VCaP (cell line): Measurements from ENCODE around the gene CMTM6.

Source experiments
- H3K27ac ChIP-seq: fragments of 450-650 bp; 2 replicates; pipeline ENCODE4 v1.5.1; 2017
- TF ChIP-seq, protein P1 (sequence below): fragments of 450-650 bp; conservative IDR thresholded peaks from 2 replicates; pipeline ENCODE4 v1.5.1; 2017; ENCODE audit warnings: mild to moderate bottlenecking, moderate library complexity

Gene CMTM6

DNA sequence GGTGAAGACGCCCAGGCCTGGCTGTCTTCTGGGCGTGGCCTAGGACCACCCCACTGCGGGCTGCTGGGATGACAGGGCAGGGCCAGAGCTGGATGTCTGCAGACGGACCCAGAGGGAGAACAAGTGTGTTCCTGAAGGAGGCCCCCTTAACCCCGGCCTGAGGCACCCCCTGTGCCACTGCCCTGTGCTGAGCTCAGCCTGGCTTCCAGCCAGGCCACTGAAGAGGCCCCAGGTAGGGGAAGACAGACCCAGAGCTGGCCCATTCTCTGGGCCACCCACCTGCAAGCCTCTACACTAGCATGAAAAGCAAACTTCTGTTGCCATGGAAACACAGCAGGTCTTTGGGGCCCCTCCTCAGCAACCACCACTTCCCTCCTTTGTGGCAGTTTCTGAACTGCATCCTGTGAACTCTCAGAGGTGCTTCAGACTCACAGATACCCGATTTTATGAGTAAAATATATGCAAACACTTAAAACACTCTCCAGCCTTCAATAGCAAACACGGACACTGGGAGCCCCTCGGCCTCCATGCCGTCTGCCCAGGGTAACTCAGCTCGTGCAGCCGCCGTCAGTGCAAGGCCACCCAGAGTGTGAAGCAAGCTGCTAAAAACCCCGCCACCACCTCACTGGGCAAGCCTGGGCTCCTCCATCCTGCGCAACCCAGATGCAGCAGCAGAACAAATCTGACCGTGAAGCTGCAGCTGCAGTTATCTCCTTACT is 42.5 kb downstream of the CMTM6 start:
- TF ChIP-seq, protein P1, sequence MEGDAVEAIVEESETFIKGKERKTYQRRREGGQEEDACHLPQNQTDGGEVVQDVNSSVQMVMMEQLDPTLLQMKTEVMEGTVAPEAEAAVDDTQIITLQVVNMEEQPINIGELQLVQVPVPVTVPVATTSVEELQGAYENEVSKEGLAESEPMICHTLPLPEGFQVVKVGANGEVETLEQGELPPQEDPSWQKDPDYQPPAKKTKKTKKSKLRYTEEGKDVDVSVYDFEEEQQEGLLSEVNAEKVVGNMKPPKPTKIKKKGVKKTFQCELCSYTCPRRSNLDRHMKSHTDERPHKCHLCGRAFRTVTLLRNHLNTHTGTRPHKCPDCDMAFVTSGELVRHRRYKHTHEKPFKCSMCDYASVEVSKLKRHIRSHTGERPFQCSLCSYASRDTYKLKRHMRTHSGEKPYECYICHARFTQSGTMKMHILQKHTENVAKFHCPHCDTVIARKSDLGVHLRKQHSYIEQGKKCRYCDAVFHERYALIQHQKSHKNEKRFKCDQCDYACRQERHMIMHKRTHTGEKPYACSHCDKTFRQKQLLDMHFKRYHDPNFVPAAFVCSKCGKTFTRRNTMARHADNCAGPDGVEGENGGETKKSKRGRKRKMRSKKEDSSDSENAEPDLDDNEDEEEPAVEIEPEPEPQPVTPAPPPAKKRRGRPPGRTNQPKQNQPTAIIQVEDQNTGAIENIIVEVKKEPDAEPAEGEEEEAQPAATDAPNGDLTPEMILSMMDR: no peak
- peak overlapping the region; percentile 53 for H3K27ac ChIP-seq

DNA sequence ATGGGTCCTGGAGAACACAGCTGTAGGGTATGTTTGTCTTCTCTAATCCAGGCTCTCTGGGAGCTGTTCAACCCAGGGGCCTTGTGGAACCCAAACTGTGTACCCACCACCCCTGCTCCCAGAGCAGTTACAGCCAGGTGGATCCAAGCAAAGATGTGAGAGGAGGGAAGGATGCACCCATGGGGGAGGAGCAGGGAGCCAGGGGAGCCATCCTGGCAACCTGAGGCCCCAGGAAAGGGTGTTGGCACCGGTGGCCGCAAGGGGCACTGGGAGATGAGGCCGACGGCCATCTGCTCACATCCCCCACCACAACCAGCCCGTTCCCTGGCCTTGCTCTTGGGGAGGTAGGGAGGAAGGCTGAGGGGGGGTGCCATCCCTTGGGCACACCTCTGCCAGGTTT is 43.2 kb downstream of the CMTM6 start:
- H3K27ac ChIP-seq: peak overlapping the region; percentile 53; the same call in 1 of the 2 replicates
- TF ChIP-seq, protein P1: no peak

DNA sequence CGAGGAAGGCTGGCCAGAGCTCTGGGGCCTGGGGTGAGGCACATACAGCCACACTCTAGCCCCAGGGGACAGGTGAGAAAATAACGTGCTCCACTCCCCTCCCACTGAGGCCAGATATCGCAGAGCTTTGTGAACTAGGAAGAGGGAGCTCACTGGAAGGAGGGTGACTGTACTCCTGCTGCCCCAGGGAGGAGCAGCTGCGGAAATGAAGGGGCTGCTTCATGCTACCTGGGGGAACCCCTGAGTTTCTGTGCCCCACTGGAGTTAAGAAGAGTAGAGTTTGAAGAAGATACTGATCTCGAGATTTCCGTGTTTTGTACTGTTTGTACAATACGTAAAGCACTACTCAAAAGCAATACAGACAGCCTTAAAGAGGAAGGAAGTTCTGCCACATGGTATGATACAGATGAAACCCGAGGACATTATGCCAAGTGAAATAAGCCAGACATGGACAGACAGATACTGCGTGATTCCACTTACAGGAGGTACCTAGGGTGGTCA is 44.6 kb downstream of the CMTM6 start:
- TF ChIP-seq, protein P1: no peak
- H3K27ac ChIP-seq: peak overlapping the region; percentile 44; the same call in 1 of the 2 replicates

DNA sequence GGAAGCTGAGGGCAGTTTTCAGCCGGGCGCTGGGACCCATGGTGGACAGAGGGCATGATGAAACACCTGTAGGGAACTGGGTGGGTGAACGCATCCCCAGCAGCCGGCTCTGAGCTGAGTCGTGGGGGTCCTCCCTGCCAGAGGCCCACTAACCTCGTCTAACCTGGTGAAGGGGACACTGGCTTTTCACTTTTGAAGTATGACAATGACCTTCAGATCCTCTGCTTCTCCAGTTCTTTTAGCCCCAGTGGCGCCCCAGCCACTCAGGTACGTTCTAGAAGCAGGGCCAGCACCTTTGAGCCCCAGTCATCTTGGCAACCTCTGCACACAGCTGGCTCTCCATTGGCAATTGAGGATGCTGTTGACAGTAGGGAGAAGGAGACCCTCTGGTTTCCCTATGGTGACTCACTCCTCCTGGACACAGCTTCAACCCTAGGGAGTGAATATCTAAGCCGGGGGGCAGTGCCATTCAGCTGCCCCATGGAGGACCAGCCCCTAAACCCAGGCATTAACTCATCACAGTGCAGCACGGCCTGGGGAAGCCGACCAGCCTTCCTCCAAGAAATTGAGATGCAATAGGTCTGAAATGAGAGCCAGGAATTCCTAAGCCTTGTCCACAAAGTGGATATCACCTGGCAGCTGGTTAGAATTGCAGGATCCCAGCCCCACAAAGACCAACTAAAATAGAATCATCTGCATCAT is 46.1 kb downstream of the CMTM6 start:
- TF ChIP-seq, protein P1: no peak
- peak overlapping the region; percentile 39; the same call in 1 of the 2 replicates for H3K27ac ChIP-seq

DNA sequence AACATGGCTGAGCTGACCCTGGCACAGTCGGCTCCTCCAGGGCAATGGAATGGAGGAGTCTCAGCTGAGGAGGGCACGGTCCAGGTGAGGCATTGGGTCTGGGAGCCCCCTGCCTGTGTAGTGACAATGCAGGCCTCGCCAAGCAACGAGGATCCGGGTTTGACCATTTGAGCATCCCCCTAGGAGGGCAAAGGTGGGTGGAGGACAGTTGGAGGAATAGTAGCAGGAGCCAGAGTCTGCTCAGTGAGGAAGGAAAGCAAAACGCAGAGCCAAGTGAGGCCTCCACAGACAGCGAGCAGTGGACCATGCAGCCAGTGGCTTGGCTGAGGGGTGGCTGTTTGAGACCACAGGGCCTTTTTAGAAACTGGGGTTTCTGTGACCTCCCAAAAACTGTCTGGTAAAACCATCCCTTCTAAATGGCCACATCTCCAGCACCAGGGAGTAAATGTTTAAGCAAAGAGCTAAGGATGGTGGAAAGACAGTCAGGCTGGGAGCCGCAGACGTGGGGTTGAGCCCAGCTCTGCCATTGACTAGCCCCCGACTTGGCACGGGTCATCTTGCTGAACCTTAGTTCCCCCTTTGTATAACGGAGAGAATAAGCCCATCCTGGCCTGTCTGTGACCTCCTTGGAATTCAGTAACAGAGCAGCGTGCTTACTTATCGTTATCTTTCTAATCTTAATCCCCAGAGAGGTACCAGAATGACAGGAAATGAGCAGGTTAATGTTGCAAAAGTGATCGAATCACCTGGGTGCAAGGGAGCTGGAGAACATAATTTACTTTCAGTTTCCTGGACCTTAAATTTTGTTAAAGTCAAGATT is 46.8 kb downstream of the CMTM6 start:
- TF ChIP-seq, protein P1: no peak
- peak overlapping the region; percentile 39; the same call in 1 of the 2 replicates for H3K27ac ChIP-seq

DNA sequence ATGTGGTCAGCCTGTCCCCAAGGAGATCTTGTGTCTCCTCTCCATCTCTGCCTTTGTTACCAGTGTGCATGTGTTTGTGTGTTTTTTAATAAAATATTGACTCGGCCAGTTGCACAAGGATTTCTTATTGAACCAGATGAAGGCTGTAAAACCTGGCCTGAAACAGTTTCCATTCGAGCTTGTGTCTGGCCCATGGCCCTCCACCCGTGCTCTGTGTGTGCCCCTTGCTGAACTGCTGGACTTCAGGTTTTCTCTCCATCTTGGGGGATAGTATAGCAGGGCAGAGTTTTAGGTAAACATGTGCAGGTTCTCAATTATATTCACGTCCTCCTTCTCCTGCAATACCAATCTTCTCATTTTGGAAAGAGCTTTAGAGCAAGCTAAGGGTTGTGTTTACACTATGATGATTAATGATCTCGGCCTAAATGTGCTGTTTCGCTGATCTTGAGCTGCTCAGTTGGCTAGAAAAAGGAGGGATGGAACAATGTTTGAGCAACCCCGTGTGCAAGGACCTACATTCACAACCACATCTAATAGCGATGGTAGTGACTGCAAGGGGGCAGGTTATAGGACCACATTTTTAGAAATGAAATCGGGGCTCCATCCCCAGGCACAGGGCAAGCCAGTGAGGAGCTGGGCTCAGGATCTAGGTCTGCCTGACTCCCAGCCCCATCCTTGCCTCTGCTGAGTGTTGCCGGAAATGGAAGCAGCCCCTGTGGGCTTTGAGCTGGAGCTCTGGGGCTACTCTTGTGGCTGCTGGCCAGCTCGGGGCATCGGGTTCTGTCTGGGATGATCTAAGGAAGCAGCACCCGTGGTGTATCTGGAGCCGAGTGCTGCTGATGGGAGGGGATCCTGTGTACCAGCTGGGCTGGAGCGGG is 47.7 kb downstream of the CMTM6 start:
- H3K27ac ChIP-seq: peak overlapping the region; percentile 39; the same call in 1 of the 2 replicates
- TF ChIP-seq, protein P1: no peak
